ENCODE results near the gene TENM4. TPM values are rescaled to one million over a fixed set of nuclear protein-coding genes. Genes with fewer than 3 reads are reported as not detected.
A peak's percentile ranks its signal among the peaks of the same experiment; 100 is the strongest.

The TENM4 gene
- polyA plus RNA-seq, 1 of the 3 experiments (the other 2 are of a cell fraction): 16.7 TPM

- no peaks in the 10 kb centered on the region for H3F3A ChIP-seq (replicated peaks; ENCODE audit: insufficient read depth)
- peaks cover 0 to 54% of the 10 kb centered on the region in 2 experiments; a peak in 2 of 4 replicates for H3K4me1 ChIP-seq (ENCODE audit: control insufficient read depth in 1 of 2, insufficient read depth in 2 of 2, low read depth in 1 of 2, low read length in 1 of 2)
- no peaks in the 10 kb centered on the region for H4K20me1 ChIP-seq (ENCODE audit: insufficient read depth)
- POLR2A ChIA-PET: no interaction called here
- DNase-seq: no peak
- H2AFZ ChIP-seq (ENCODE audit: low read depth): no peak overlapping the region
- no peaks in the 10 kb centered on the region for H3K9me2 ChIP-seq
- H3K36me3 ChIP-seq (replicated peaks in 1 of 2; ENCODE audit: control insufficient read depth in 1 of 2, insufficient read depth in 2 of 2, low read length in 1 of 2): peaks cover 11 to 27% of the 10 kb centered on the region in 2 experiments
- H3K27ac ChIP-seq (ENCODE audit: low read depth in 2 of 2, low read length in 1 of 2): peak overlapping the region in 1 of 2 experiments; percentile 50; a peak in 1 of 4 replicates
- TF ChIP-seq TEAD4 (IDR thresholded peaks at IDR 0.05; ENCODE audit: borderline replicate concordance, insufficient read depth) (no peak), NFIC (IDR thresholded peaks at IDR 0.05; ENCODE audit: borderline replicate concordance) (no peak), RXRA (IDR thresholded peaks at IDR 0.05; ENCODE audit: borderline replicate concordance, low read depth) (no peak), FOXJ3 (CRISPR knock-in tag; IDR thresholded peaks at IDR 0.05) (no peak), FOSL2 (IDR thresholded peaks at IDR 0.05; ENCODE audit: borderline replicate concordance, low read depth) (no peak), TCF12 (IDR thresholded peaks at IDR 0.05) (no peak), MXI1 (IDR thresholded peaks at IDR 0.05; ENCODE audit: low read depth, low read length) (no peak)
- H3K4me3 ChIP-seq (ENCODE audit: low read depth in 2 of 2, low read length in 1 of 2): no peak overlapping the region
- H3K9me3 ChIP-seq: no peaks in the 10 kb centered on the region
- H3K4me2 ChIP-seq: no peak overlapping the region
- no peak overlapping the region for H3K9ac ChIP-seq
- H3K79me2 ChIP-seq (ENCODE audit: insufficient read depth): no peaks in the 10 kb centered on the region
- CTCF ChIA-PET: no interaction called here
- no peaks in the 10 kb centered on the region for H3K27me3 ChIP-seq (ENCODE audit: insufficient read depth)
These were observed 705.1 kb downstream of the TENM4 start for GRCh38 chr11:78735711-78736110.

GRCh38 chr11:78733031-78733430 lies 707.8 kb downstream of the TENM4 start:
- H3K9me3 ChIP-seq: no peaks in the 10 kb centered on the region
- H3K4me2 ChIP-seq: no peak overlapping the region
- no peaks in the 10 kb centered on the region for H3F3A ChIP-seq (replicated peaks; ENCODE audit: insufficient read depth)
- H3K4me1 ChIP-seq (ENCODE audit: control insufficient read depth in 1 of 2, insufficient read depth in 2 of 2, low read depth in 1 of 2, low read length in 1 of 2): peaks cover 0 to 48% of the 10 kb centered on the region in 2 experiments; a peak in 2 of 4 replicates
- ChIA-PET CTCF (interaction anchor here (2.9 kb wide), 1 partner anchor 87 kb away, joined by 12 read pairs; no protein-coding TSS in a partner anchor), POLR2A (no interaction called here)
- DNase-seq: no peak
- H3K9me2 ChIP-seq: no peaks in the 10 kb centered on the region
- H3K36me3 ChIP-seq (replicated peaks in 1 of 2; ENCODE audit: control insufficient read depth in 1 of 2, insufficient read depth in 2 of 2, low read length in 1 of 2): peaks cover 10 to 33% of the 10 kb centered on the region in 2 experiments
- H3K4me3 ChIP-seq (ENCODE audit: low read depth in 2 of 2, low read length in 1 of 2): no peak overlapping the region
- no peak overlapping the region for H3K9ac ChIP-seq
- H3K27me3 ChIP-seq (ENCODE audit: insufficient read depth): no peaks in the 10 kb centered on the region
- H3K27ac ChIP-seq (ENCODE audit: low read depth in 2 of 2, low read length in 1 of 2): peak overlapping the region in 1 of 2 experiments; percentile 94; a peak in 2 of 4 replicates
- H2AFZ ChIP-seq (ENCODE audit: low read depth): no peak overlapping the region
- H4K20me1 ChIP-seq (ENCODE audit: insufficient read depth): no peaks in the 10 kb centered on the region
- TF ChIP-seq CTCF (IDR thresholded peaks at IDR 0.05) (no peak), RXRA (IDR thresholded peaks at IDR 0.05; ENCODE audit: borderline replicate concordance, low read depth) (no peak), NFIC (IDR thresholded peaks at IDR 0.05; ENCODE audit: borderline replicate concordance) (no peak), EZH2phosphoT487 (IDR thresholded peaks at IDR 0.05; ENCODE audit: borderline replicate concordance, low read depth) (no peak), IRF3 (IDR thresholded peaks at IDR 0.05; ENCODE audit: low read depth, low read length) (no peak), JUND (IDR thresholded peaks at IDR 0.05) (no peak), MAX (IDR thresholded peaks at IDR 0.05; ENCODE audit: low read depth) (no peak)
- H3K79me2 ChIP-seq (ENCODE audit: insufficient read depth): no peaks in the 10 kb centered on the region

Data from SK-N-SH (cell line).